ENCODE measurements around the gene MAN1C1.

MAN1C1 gene

DNA sequence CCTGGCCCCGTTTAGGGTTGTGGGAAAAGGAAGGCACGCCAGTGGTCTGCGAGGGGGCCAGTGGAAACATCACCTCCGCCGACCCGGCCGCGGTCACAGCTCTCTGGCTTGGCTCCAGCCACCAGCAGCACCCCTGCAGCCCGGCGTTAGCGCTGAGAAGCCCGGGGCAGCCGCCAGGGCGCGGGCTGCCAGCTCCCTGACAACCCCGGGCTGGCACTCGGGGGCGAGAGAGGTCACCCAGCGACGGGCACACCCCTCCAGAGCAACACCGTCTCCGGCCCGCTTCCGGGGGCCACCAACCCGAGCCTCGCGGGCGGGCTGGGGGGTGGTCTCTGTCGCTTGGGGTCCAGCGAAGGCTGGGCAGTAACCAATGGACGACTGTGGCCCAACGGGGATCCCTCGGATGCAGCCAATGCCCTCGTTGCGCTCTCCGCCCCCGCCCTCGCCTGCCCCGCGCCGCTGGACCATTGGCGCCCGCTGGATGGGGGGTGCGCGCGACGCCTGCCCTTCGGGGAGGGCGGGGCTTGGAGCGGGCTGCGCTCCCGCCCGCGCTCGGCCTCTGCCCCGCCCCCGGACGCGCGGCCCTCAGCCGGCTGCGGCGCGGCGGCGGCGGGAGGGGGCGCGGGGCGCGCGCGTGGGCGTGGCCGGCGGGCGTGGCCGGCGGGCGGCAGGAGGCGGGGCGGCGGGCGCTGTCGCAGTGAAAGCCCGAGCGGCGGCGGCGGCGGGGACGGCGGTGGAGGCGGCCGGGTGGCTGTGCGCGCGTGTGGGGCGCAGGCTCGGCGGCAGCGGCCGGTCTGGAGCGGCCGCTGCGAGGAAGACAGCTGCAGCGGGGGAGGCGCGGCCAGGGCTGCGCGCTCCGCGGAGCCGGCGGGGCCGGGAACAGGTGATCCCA is at the start of gene MAN1C1:
Gene MAN1C1, plus strand, starts transcription at position 697 of the 892 bp plus-strand sequence. CDS start 1,007 bp downstream, outside the sequence.
- DNase-seq = peak; percentile 50

DNA sequence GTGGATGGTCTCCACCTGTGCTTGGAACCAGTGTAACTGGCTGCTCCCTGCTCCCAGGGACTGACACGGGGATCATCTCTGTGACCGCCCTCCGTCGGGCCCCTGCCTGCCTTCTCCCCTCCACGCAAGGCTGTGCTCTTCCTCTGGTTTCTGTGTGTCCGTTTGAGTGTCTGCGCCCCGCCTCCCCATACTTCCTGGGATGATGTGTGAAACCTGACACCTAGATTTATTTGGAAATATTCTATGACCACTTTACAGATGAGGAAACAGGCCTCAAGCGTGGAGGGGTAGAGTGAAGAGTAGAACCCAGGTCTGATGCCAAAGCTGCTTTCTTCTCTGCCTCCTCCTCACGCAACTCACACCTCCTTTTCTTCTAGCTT is 48.9 kb upstream of the MAN1C1 start:
- DNase-seq = no peak

DNA sequence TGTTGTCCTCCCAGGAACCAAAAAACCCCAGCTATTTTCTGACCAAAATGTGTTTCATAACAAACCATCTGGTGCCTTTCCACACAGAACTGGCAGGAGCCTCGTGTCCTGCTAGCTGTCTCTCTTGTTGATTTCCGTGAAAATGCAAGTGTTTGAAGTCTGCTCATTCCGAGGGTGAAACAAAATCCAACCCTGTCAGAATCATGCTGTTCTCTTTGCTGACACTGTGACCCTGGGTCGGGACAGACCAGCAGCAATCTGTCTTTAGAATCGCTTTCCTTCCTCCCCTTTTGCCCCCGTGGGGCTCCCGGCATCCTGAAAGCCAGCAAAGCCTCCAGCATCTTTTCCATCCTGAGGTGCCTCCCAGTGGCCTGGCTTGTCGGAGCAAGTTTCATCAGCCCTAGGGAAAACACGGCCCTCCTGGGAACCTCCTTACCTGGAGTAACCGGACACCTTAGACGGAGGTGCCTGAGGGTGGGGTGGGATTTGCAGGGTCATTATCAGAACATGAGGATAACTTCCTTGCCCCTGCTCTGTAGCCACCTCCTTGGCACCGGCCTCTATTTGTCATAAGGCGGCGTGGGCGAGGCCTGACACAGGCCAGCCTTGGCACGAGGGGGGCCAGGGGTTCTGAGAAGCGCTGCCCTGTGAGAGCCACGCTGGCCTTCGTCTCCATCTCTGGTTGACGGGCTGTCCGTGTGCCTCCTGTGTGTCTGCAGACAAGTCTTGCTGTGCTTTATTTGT is 48.3 kb upstream of the MAN1C1 start:
- DNase-seq = no peak

DNA sequence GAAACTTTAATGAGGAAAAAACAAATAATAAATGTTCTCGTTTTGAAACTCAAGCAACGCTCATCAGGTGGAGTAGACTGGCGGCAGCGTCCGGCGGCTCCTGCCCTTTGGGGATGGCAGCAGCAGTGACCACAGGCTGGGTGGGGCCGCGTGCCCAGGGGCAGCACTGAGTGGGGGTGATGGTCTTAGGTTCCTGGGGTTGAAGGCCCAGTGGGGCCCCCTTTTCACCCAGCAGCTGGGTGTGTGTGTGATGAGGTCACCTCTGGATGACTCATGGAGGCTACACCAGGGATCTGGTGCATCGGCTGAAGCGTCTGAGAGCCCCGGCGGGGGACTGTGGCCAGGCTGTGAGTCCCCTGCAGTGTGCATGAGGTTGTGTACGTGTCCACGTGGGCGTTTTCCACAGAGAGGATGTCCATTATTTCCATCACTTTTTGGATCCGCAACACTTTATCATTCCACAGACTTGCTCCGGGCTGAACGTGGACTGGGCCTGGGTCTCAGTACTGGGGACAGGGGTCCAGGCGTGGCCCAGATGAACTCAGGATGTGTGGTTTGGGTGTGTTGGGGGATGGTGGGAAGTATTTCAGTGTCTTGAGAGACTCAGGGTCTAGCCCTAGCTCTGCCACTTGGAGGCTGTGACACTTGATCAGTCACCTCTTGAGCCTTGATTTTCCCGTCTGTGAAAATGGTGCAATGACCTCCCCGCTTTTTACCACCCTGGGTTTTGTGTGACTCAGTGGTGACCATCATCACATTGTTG is 47.6 kb upstream of the MAN1C1 start:
- DNase-seq = no peak

DNA sequence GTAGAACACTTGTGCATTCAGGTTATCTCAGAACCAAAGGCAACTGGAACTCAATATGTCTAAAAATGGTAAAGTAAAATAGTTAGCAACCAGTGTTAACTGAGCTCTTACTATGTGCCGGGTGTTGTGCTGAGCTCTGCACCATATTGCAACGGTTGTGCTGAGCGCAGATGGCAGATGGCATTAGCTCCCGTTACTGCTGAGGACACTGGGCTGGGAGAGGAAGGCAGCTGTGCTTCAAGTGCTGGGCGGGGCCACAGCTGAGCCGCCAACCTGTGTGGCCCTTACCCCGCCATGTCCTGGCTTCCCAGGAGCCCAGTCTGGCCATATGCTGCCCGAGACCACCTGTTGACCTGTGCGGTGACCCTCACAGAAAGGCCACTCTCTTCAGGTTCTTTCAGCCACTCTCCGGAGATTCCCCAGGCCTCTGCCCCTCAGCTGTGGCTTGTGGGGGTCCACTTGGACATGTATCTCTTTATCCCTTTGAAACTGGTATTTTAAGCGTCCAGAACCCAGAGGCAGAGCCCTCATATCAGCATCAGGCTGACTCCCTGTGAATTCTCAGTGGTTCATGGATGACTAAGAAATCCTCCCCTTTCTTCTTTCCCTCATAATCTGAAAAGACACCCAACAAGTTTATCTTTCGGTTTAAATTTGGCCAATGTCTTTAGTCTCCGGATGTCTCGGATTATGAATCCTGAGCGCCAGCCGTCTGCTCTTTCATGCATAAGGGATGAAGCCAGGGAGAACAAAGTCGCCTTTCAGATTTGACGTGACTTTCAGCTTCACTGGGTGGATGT is 46.8 kb upstream of the MAN1C1 start:
- no peak for DNase-seq

DNA sequence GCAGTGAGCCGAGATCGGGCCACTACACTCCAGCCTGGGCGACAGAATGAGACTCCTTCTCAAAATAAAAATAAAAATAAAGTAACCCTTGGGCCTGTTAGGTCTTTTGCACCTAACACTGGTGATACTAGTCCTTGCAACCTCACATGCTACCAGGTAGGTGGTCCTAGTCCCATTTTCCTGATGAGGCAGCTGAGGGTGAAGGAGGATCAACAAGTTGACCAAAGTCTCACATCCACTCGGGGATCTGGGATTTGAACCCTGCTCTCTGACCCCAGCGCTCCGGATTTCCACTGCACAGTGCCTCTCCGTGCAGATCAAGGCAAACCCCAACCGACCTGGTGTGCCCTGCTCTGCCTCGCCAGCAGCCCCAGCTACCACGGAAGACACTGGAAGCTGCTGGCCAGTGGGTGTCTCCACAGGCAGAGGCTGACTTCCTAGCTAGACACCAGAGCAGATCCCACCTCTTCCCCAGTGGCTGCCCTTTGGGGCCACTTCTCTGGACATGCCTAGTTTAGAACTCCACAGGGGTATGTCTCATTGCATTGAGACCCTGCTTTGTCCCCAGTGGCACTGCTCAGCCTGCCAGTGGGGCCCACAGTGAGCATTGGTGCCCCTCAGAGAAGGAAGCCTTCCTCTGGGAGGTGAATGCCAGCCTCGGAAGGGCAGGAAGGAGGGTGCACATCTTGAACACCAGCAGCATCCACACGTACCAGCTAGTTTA is 45.6 kb upstream of the MAN1C1 start:
- DNase-seq = no peak

DNA sequence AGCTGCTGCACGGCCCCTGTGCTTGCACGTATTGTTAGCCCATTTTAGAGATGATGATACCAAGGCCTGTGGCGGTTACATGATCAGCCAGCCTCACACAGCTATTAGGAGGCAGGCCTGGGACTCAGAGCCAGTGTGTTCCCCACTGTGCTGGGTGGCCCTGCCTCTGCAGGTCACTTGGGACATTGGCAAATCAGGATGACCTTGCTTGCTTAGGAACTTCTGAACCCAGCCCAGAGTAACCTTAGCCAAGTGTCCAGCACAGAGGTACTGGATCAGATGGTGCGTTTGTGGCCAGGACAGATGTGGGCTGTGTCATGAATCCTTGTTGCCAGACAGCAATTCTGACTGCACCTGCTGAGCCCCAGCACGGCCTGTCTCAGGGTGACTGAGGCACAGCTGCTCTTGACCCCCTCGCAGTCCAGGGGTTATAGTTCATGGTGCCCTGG is 45.0 kb upstream of the MAN1C1 start:
- DNase-seq = no peak

DNA sequence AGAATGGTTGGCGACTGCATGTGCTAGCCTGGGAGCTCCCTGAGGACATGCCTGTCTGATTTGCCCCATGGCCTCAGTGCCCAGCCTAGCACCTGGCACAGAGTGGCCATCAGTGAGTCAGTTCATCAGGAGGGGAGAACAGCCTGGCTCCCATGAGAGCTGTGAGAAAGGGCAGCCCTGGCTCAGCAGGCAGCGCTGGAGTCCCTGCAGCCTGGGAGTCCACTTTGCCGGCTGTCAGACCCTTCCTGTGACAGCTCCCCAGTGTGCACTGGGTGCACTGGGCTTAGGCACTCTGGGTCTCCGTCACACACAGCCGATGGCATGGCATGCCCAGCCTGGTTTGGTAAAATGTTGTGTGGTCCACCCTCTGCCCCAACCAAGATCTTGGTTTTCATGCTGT is 44.5 kb upstream of the MAN1C1 start:
- DNase-seq = no peak

DNA sequence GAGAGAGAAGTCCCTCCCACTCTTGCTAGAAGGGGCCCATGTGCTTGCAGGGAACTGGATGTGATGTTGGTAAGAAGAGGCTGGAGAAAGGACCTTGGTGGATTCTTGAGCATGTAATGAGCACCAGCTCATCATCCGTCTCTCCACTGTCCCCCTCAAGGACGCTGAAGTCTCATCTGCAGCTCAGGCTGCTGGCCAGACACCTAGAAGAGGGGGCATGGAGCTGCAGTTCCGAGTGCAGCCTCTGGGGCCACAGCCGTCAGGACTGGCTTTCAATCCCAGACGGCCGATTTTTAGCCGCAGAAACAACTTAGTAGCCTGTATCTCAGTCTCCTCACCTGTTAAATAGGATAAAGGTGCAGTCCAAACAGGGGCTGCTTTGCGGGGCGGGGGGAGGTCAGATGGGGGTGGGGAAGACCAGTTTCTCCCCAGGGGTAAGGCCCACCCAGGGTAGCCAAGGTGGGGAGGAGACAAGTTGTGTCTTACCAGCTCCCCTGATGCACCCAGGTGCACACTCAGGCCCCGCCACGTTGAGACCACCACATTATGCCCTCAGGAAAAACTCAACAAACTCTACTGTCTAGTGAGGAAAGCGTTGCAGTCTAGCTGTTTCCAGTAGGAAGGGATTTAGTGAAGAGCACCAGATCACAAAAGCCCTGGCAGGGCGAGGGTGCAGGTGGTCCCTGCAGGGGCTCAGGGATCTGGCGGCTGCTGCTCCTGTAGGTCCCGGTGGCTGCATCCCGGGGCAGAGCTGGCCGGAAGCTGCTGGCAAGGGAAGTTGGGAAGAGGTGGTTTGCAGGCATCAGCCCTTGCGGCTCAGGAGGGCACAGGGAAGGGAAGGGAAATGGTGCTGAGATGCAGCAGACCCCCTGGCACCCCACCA is 43.6 kb upstream of the MAN1C1 start:
- DNase-seq = no peak

DNA sequence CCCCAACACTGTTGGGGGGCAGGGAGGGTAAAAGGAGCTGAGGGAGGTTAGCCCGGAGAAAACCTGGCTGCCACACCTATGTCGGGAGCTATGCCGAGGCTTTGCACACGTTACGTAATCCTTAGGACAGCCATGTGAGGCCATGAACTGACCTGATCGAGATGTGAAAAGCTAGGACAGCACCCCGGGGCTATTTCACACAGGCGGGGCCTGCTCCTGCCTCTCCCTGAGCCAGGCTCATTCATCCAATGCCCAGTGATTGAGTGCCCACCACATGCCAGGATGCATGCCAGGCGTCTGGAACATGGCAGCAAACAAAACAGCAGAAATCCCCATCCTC is 43.0 kb upstream of the MAN1C1 start:
- no peak for DNase-seq

DNA sequence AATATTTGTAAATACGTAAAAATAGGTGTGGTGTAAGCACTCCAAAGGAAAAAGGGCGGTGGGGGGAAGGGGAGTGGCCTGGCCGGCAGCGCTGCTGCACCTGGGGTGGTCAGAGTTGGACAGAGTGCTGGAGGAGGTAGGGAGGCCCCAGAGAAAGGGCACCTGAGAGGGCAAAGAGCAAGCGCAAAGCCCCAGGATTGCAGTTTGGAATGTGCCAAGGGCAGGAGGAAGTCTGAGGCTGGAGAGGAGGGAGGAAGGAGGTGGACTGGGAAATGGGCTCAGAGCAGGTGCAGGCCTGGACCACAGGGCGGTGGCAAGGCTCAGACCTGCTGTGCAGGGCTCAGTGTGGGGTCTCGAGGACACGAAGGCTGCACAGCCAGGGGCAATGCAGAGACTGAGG is 42.6 kb upstream of the MAN1C1 start:
- no peak for DNase-seq

DNA sequence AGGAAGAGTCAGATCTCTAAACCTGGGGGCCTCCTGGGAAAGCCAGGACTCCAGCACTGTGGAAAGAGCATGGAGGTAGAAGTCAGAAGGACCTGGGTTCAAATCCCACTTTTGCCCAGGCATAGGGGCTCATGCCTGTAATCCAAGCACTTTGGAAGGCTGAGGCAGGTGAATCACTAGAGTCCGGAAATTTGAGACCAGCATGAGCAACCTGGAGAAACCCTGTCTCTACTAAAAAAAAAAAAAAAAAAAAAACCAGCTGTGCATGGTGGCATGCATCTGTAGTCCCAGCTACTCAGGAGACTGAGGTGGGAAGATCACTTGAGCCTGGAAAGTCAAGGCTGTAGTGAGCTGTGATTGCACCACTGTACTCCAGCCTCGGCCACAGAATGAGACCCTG is 41.4 kb upstream of the MAN1C1 start:
- no peak for DNase-seq

DNA sequence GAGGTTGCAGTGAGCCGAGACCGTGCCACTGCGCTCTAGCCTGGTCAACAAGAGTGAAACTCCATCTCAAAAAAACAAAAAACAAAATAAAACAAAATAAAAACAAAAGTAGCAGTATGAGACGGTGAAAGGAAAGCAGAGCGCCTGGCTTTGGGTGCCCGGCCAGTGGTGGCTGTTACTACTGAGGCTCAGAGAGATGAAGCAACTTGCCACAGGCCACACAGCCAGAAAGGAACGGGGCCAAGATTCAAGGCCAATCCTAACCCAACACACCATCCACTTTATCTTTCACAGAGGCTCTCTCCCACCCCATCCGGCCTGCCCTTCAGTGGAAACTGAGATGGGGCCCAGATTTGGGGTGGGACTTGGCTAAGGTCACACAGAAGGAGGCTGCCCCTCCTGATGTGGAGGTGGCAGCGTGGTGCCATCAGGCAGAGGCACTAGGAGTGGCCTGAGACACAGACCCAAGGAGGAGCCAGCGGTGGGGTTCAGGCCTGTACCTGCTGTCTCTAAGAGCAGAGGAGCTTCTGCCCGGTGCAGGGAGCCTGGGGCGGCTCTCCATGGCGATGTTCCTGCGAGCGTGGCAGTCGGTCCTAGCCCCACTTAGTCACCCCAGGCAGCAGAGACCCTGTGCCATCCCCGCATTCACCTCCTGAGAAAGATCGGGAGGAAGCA is 40.0 kb upstream of the MAN1C1 start:
- DNase-seq = no peak

DNA sequence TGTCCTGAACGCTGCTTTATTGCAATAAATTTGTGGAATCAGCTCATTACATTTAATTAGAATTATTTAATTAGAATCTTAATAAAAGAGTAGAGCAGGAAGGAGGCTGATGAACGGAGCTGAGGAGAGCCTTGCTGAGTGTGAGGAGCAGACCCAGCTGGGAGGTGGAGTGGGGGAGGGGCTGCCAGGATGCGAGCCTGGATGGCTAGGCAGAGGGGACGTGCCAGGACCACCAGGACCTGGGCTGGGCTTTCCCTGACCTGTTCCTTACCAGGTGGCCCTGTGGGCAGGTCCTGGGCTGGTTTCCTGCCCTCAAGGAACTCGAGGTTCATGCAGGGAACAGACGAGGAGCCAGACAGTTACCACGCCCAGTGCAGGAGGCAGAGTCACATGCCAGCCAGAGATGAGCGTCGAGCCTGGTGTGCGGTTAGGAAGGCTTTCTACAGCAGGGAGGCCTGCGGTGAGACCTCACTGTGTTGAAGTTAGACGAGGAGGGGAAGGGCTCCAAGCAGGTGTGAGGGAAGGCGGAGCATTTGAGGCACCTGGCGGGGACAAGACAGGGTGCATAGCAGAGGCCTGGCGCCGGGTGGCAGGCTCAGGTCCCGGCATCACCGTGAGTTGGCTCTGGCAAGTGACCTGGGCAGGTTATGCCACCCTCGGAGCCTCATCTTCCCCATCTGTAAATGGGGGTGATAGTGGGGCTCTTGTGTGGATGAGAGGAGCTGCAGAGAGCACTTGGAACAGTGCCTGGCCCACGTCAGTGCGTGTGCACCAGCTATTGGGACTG is 39.3 kb upstream of the MAN1C1 start:
- no peak for DNase-seq

DNA sequence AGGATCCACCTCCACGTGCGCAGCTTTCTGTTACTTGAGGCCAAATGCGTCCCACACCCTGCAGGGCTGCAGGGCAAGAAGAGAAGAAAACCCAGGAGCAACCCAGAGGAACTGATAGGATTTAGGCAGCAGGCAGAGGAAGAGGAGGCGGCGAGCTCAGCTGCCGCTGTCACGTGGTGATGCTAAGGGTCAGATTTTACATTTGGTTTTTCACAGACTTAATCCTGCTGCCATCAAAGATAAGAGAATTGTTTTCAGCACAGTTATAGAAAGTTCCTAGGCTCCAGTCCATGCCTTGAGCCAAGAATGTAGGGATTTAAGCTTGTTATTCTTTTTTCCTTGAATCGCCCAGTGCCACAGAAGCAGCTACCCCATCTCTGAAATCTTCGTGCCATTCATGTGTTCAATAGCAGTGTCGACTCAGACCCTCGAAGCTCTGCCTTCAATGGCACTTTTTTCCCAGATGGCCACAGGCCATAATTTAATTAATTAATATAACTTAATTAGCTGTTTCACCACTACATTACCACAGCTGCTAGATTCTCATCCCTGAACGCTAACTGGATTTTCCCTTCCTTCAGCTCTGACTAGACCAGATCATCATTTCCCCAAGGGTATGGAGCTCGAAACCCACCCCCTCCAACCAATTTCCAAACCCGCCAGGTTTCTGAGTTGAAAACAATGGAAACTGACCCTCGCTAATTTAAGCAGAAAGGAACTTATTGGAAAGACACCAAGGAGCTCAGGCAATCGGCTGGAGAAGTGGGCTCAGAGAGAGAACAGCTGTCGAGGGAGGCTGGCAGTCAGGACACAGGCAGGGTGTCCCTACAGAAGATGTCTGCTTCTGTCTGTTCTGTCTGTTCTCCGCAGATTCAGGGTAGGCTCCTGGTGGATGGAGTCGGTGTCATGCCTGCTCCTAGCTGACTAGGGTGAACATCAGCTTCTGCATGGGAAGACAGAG is 37.0 kb upstream of the MAN1C1 start:
- DNase-seq = no peak

DNA sequence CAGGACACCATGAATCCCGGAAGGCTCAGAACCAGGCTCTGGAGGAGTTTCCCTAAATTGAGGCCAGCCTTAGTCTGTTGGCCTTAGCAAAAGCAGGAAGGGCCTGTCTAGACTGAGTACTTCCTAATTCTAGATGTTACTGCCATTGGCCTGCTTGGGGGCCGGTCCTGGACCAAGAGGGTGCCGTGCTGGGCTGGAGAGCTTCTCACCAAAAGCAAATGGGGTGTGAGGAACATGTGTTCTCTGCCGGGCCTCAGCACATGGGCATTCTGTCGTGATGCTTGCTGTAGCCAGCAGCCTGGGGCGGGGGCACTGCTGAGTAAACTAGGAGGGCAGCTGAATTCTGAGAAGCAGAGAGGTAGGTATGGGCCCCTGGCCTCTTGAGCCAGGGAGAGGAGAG is 35.7 kb upstream of the MAN1C1 start:
- DNase-seq = no peak

DNA sequence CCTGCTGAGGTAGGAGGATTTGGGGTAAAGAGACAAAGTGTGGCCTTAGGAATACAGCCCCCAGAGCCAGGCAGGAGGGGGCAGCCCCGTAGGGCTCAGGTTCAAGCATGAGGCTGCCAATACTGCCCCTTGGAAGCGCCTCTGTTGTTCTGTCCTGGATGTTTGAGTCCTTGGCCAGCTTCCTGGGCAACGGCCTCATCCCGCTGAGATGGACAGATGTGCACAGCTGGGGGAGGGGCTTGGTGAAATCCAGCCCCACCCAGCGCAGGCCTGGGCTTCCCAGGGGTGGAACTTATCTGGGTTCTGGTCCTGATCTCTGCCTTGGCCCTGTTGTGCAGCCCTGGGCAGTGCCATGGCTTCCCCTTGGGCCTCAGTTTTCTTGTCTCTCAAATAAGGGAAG is 34.8 kb upstream of the MAN1C1 start:
- DNase-seq = no peak

All from NCI-H446 treated with DMSO at 0.1 percent for 48 hours (cell line).